GM13976 (cell line): ENCODE data around the gene FERMT3.

Experiments
- DNase-seq: peaks from one replicate; pipeline ENCODE4 v3.0.0; 2012; ENCODE audit warnings: low spot score
- CTCF ChIP-seq: IDR thresholded peaks from 2 replicates; pipeline ENCODE4 v1.5.1; 2012; ENCODE audit warnings: borderline replicate concordance, mild to moderate bottlenecking; ENCODE audit not compliant: insufficient read depth; ENCODE audit errors: extremely low read depth, missing control alignments, control extremely low read depth
- in situ Hi-C: fragments of 300-500 bp; cut with MboI; formaldehyde crosslinking; loops from one replicate; pipeline ENCODE4 v1.12.0; 2022; ENCODE audit warnings: low sequenced_read_pairs, mixed read lengths, inconsistent platforms; ENCODE audit not compliant: unreplicated experiment

Gene FERMT3

GRCh38 chr11:64186492-64187165, 19.9 kb upstream of the FERMT3 start:
- TF ChIP-seq CTCF = no peak
- DNase-seq = no peak
- in situ Hi-C loops = no loop called here

GRCh38 chr11:64192434-64192833, 14.1 kb upstream of the FERMT3 start:
- DNase-seq = no peak
- in situ Hi-C loops = no loop called here
- no peak for TF ChIP-seq CTCF

GRCh38 chr11:64196626-64197025, 9.9 kb upstream of the FERMT3 start:
- DNase-seq = no peak
- in situ Hi-C loops = no loop called here
- TF ChIP-seq CTCF = no peak

GRCh38 chr11:64198511-64198910, 8.0 kb upstream of the FERMT3 start:
- no peak for DNase-seq
- in situ Hi-C loops = no loop called here
- no peak for TF ChIP-seq CTCF

GRCh38 chr11:64201543-64201942, 5.0 kb upstream of the FERMT3 start:
- in situ Hi-C loops = no loop called here
- DNase-seq = no peak
- TF ChIP-seq CTCF = no peak

- DNase-seq = no peak
- in situ Hi-C loops = no loop called here
- no peak for TF ChIP-seq CTCF
Observed at GRCh38 chr11:64202992-64203391, 3.5 kb upstream of the FERMT3 start.
